Heart right ventricle (tissue), 16 donors: Measurements from ENCODE around the gene MAD1L1. TPM values are rescaled to one million over a fixed set of nuclear protein-coding genes. Genes with fewer than 3 reads are reported as not detected.
A peak's percentile ranks its signal among the peaks of the same experiment; 100 is the strongest.

Source experiments
- ATAC-seq, 8 donors: fragments of 200-7000 bp; cut with Tn5 transposase; one replicate each; pipeline ENCODE4 v1.9.1; 2020; ENCODE audit warnings: mild to moderate bottlenecking in 8 of 8, moderate library complexity in 8 of 8, moderate number of reproducible peaks in 1 of 8
- DNase-seq, 2 donors: peaks; one replicate each; pipeline ENCODE4 v3.0.0-alpha.2; 2020
- H3K27ac ChIP-seq, 10 donors: fragments of 200-600 bp; sonication (generic) in 2 of 10; one replicate each; pipeline versions ENCODE4 v1.5.0 to v1.8.0; 2020 to 2022; ENCODE audit warnings: mild to moderate bottlenecking in 3 of 10
- H3K27me3 ChIP-seq, 7 donors: fragments of 200-600 bp; one replicate each; pipeline ENCODE4 v1.8.0; 2021 to 2022; ENCODE audit warnings: mild to moderate bottlenecking in 2 of 7
- H3K36me3 ChIP-seq, 9 donors: fragments of 200-600 bp; sonication (generic) in 1 of 9; one replicate each; pipeline versions ENCODE4 v1.5.0 to v1.8.0; 2020 to 2022; ENCODE audit warnings: mild to moderate bottlenecking in 2 of 9
- H3K4me1 ChIP-seq, 9 donors: fragments of 200-600 bp; sonication (generic) in 1 of 9; one replicate each; pipeline versions ENCODE4 v1.5.0 to v1.8.0; 2020 to 2022; ENCODE audit warnings: mild to moderate bottlenecking in 4 of 9
- H3K4me3 ChIP-seq, 10 donors: fragments of 200-600 bp; sonication (generic) in 2 of 10; one replicate each; pipeline versions ENCODE4 v1.5.0 to v1.8.0; 2020 to 2022; ENCODE audit warnings: mild to moderate bottlenecking in 7 of 10, moderate library complexity in 2 of 10
- H3K9me3 ChIP-seq, 11 donors: fragments of 200-600 bp in 10 of 11; sonication (generic) in 2 of 11; one replicate each; pipeline versions ENCODE4 v1.5.0 to v1.8.0; 2013 to 2022; ENCODE audit warnings: mild to moderate bottlenecking in 2 of 11, control low read depth in 1 of 11, moderate library complexity in 1 of 11
- CTCF ChIP-seq, 9 donors: fragments of 200-600 bp; sonication (generic) in 2 of 9; IDR thresholded peaks; one replicate each; pipeline versions ENCODE4 v1.5.0 to v1.8.0; 2021 to 2022; ENCODE audit warnings: antibody characterized with exemption in 9 of 9, mild to moderate bottlenecking in 5 of 9, moderate library complexity in 1 of 9
- WGBS, 2 donors: extraction: QIAGEN DNeasy Blood & Tissue Kit; methylation state at CpG; one replicate each; pipeline ENCODE4 v1.1.7; 2013; ENCODE audit warnings: inconsistent platforms in 1 of 2; 5-methylcytosine and 5-hydroxymethylcytosine counted together
- intact Hi-C, 10 donors: fragments of 100-400 bp; cut with DNase I; formaldehyde crosslinking; loops; one replicate each; pipeline versions ENCODE4 v1.11.1 to v1.14.2; 2022
- polyA plus RNA-seq, 2 donors: library from polyadenylated mRNA; stranded (reverse); fragments of 200-250 nt; gene quantifications; one replicate each; pipeline ENCODE4 v1.2.3, GENCODE V29; 2013
- total RNA-seq, 10 donors: library from RNA; stranded (reverse); fragmentation: NEBNext Ultra II Directional in 3 of 10; extraction: Animal tissue kit (Norgen Biotek cat#: 25700) in 3 of 10; gene quantifications; one replicate each; pipeline versions ENCODE4 v1.2.1 to v1.2.4, GENCODE V29; 2021 to 2023
- donor health status: Arrhythmogenic right ventricular cardiomyopathy.
- donor health status: ischemic (EF 13 %, LVEDD 7.1; RV severe dilation, severe dysfunction).
- donor health status: healthy with polysubstance abuse.
- donor health status: DM: no; HTN: yes; CAD: no.
- donor health status: DM: no; HTN: no; CAD: no.
- donor health status: ischemic (EF 25% LVEDD 6.9; RV normal size, moderate dysfunction).
- donor health status: ischemic (EF 25% LVEDD 5.7; RV mildly dilated, moderate dysfunction).
- donor health status: healthy.
- donor health status: DM: yes; HTN: yes; CAD: no.
- donor health status: Ischemic cardiomyopathy.
- donor health status: ischemic (EF 35%, LVEDD 5.7; RV mildly dilated, moderate dysfunction).
- donor health status: nonischemic (EF 11% LVEDD 7.7; RV severe dilation, severe dysfunction).
- donor health status: DM: yes; HTN: yes; CAD: no.
- donor health status: PGD.
- donor health status: ischemic (EF 29% LVEDD 5.4; RV normal size, mild dysfunction).
- donor health status: nonischemic (EF 23%, LVEDD 6.1; RV moderate dilation, normal function).

MAD1L1 gene
- total and polyA plus RNA-seq, 12 donors = 13.8 to 46.8 (median 20.2) TPM

DNA sequence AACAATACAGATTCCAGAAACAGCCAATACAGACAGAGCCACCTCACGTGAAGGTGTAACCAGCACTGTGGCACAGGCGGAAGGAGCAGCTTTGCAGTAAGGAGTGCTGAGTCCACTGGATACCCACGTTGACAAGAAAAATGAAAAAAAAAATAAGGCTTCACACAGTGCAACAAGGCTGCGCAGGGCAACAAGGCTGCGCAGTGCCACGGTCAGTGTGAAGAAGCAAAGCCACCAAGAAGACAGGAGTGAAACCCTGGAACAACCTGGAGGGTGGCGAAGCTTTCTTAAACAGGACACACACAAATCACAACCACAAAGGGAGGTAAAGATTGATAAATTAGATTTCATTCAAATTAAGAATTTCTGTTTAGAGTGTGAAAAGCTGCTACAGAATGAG lies 204.0 kb downstream of the MAD1L1 start:
- ATAC-seq = no peak
- H3K4me3 ChIP-seq = no peak overlapping the region
- no peak for TF ChIP-seq CTCF (IDR thresholded peaks at IDR 0.05)
- no peaks in the 10 kb centered on the region for H3K27me3 ChIP-seq
- H3K36me3 ChIP-seq = no peaks in the 10 kb centered on the region
- H3K9me3 ChIP-seq = peaks cover 0 to 51% (median 17%) of the 10 kb centered on the region in 11 donors
- no peak for DNase-seq
- H3K4me1 ChIP-seq = peaks cover 0 to 16% (median 8%) of the 10 kb centered on the region in 9 donors
- 98 to 99% methylated on average over 7 of the region's 7 CpGs for WGBS, 2 donors
- no peak overlapping the region for H3K27ac ChIP-seq
- intact Hi-C loops = no loop called here

GRCh38 chr7:2025188-2025587 lies 207.6 kb downstream of the MAD1L1 start:
- ATAC-seq (no peak), DNase-seq (no peak)
- intact Hi-C loops = no loop called here
- no peaks in the 10 kb centered on the region for H3K36me3 ChIP-seq
- TF ChIP-seq CTCF (IDR thresholded peaks at IDR 0.05) = no peak
- WGBS, 2 donors = 82 to 97% methylated on average over 4 of the region's 4 CpGs
- H3K4me1 ChIP-seq = peaks cover 0 to 10% (median 3%) of the 10 kb centered on the region in 9 donors
- no peak overlapping the region for H3K4me3 ChIP-seq
- H3K27me3 ChIP-seq = no peaks in the 10 kb centered on the region
- no peak overlapping the region for H3K27ac ChIP-seq
- H3K9me3 ChIP-seq = peaks cover 0 to 51% (median 17%) of the 10 kb centered on the region in 11 donors

- no peak for TF ChIP-seq CTCF (IDR thresholded peaks at IDR 0.05)
- peaks cover 0 to 16% (median 7%) of the 10 kb centered on the region in 9 donors for H3K4me1 ChIP-seq
- peaks cover 0 to 51% (median 17%) of the 10 kb centered on the region in 11 donors for H3K9me3 ChIP-seq
- no peaks in the 10 kb centered on the region for H3K27me3 ChIP-seq
- 86 to 91% methylated on average over 4 of the region's 4 CpGs for WGBS, 2 donors
- no peak for DNase-seq
- H3K27ac ChIP-seq = peak overlapping the region in 1 of 10 donors; percentile 42
- H3K36me3 ChIP-seq = no peaks in the 10 kb centered on the region
- no peak for ATAC-seq
- intact Hi-C loops = no loop called here
- H3K4me3 ChIP-seq = no peak overlapping the region
These were observed 208.2 kb downstream of the MAD1L1 start for GRCh38 chr7:2024567-2024918.

DNA sequence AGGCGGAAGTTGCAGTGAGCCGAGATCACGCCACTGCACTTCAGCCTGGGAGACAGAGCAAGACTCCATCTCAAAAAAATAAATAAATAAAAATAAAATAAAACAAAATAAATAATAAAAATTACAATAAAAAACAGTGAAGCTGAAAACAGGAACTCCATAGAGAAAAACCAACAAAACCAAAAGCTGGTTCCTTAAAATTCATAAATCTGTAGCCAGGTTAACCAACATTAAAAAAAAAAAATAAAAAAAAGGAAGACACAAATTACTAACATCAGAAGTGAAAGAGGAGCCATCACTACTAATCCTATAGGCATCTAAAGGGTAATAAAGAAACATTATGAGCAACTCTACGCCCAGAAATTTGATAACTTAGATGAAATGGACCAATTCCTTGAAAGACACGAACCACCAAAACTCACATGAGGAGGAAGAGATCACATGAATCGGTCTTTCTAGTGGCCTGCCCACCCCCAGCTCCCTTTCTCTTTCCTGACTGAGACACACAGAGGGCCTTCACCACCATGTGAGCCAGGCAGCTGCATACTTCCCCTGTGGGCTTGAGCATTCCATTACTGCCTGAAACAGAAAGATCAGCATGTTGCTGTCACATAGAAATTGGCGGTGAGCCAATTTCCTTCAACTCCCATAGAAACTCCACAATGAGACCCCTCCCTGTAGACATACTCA lies 208.7 kb downstream of the MAD1L1 start:
- no peak for ATAC-seq
- WGBS, 2 donors = 85 to 94% methylated on average over 7 of the region's 7 CpGs
- DNase-seq = peak in 1 of 2 donors; percentile 16
- H3K4me3 ChIP-seq = no peak overlapping the region
- H3K9me3 ChIP-seq = peaks cover 0 to 48% (median 17%) of the 10 kb centered on the region in 11 donors
- no peaks in the 10 kb centered on the region for H3K36me3 ChIP-seq
- H3K27me3 ChIP-seq = no peaks in the 10 kb centered on the region
- H3K4me1 ChIP-seq = peaks cover 0 to 21% (median 7%) of the 10 kb centered on the region in 9 donors
- intact Hi-C loops = no loop called here
- H3K27ac ChIP-seq = peak overlapping the region in 1 of 10 donors; percentile 42
- no peak for TF ChIP-seq CTCF (IDR thresholded peaks at IDR 0.05)
